DMS79 treated with DMSO at 0.1 percent for 48 hours (cell line): ENCODE data around the gene RHOBTB3.
A peak's percentile ranks its signal among the peaks of the same experiment; 100 is the strongest.

Experiments used
- DNase-seq: peaks from one replicate; lab custom pipeline; 2025; lab: John Stamatoyannopoulos, UW

The RHOBTB3 gene

DNA sequence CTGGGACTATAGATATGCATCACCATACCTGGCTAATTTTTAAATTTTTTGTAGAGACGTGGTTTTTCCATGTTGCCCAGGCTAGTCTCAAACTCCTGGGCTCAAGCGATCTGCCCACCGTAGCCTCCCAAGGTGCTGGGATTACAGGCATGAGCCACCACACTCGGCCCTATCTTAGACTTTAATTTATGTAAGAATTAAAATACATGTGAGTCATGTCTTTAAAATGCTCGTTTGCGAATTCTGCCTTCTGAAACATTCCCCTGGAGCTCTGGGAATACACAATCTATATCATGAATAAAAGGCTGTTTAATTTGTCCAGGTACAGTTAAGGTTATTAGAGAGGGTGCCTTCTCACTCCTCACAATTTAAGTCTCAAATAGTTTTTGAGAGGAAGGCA, 32.8 kb downstream of the RHOBTB3 start:
- DNase-seq: no peak

DNA sequence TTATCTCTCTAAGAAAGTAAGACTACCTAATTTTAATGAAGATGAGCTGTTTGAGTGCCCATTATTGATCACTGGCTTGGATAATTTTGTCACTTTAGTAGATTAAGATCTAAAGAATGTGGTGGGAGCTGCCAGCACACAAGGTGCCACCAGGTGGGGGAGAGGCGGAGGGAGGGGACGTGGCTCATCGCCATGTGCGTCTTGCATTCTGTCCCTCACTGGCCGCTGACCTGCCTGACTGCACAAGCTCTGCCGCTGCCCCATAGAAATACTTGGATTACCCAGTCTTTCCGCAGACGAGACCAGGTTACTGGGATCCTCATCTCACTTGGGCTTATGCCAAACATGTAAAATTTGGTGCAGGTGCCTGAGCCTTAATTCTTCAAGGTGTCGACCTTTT, 37.6 kb downstream of the RHOBTB3 start:
- no peak for DNase-seq

GRCh38 chr5:95770830-95771708, 39.9 kb downstream of the RHOBTB3 start:
- no peak for DNase-seq

DNA sequence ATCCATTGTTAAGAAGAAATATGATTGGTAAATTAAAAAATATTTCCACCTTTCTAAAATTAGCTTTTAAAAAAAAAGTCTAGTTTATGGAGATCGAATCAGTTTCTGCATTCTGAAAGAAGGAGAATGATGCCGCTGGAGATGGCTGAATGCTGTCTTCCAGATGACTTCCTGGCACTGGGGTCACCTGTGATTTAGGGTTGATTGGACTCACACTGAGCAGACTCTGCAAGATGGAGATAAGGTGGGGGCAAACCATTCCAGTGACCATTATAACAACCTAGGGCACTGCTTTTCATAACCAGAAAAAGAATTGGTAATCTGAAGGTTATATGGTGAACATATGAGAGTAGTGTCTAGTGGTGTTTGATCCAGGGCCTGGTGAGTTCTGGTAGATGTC, 40.8 kb downstream of the RHOBTB3 start:
- DNase-seq: no peak

GRCh38 chr5:95773335-95774059, 42.4 kb downstream of the RHOBTB3 start:
- DNase-seq: no peak

DNA sequence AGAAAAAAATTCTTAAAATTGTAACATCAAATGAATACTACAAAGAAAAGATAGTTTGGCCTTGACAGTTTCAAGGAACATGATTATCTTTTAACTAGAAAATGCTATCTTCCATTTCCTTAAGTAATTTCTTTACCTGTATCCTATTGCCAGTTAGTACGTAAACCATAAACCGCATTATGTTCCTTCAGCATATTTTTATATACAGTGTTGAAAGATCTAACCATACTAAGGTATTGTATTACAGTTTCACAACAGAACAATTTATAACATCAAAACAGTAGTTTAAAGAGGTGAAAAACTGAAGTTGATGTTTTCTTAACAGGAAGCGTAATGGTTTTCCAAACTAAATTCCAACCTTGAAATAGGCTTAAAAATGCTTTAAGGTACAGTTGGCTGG, 46.3 kb downstream of the RHOBTB3 start:
- DNase-seq: no peak

DNA sequence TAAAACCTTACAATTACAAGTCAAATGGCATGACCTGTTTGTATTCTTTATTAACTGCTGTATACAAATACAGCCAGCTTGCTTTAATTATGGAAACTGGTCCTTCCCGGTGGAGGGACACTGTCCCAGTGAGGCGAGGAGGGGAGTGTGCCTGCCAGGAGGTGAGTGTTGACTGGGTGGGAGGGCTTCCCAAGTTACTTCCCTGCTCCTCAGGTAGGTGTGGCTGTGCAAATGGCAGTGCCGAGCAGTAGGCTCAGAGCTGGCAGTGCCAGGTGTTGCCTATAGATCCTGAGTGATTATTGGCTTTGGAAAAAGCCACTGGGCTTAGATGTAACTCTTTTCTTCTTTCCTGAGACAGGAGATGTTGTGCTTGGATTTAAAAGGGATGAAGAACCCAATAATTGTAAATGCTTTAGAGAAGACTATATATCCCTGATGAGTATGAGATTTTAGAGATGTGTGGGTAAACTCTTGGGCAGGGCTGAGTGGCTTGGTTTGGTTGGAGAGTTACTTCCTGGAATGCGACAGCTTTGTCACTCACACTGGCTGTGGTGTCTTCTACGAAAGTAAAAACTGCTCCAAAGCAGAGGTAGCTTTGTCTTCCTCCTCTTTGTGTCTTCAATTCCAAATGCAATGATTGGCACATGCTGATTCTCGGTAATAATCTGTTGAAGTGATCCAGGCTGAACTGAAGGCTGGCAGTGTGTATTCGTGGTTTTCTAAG, 47.7 kb downstream of the RHOBTB3 start:
- no peak for DNase-seq

GRCh38 chr5:95779611-95780010, 48.5 kb downstream of the RHOBTB3 start:
- DNase-seq: no peak

- no peak for DNase-seq
These were observed 49.5 kb downstream of the RHOBTB3 start for GRCh38 chr5:95780597-95780996.

GRCh38 chr5:95781101-95781583, 50.0 kb downstream of the RHOBTB3 start:
- peak; percentile 16 for DNase-seq

- DNase-seq: no peak
These were observed 51.0 kb downstream of the RHOBTB3 start for GRCh38 chr5:95782181-95782580.

DNA sequence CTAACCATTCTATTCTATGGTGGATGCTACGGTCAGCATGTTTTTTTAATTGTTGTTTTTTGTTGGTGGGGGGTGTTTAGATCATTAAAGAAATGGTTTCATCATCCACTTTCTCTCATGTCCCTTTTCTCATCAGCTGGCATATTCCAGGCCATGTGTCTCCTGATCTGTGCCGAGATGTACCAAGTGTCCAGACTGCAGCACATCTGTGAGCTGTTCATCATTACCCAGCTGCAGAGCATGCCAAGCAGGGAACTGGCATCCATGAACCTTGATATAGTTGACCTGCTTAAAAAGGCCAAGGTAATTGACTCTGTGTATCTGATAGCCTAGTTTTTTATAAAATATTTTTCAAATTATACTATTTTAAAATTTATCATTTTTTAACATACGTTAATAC, 52.5 kb downstream of the RHOBTB3 start:
- DNase-seq: no peak

GRCh38 chr5:95784514-95785302, 53.6 kb downstream of the RHOBTB3 start:
- DNase-seq: no peak

- DNase-seq: no peak
These were observed 55.8 kb downstream of the RHOBTB3 start for GRCh38 chr5:95786821-95787418.

- DNase-seq: peak; percentile 37
These were observed 57.4 kb downstream of the RHOBTB3 start for GRCh38 chr5:95788493-95788892.

GRCh38 chr5:95791751-95792150, 60.6 kb downstream of the RHOBTB3 start:
- no peak for DNase-seq

- DNase-seq: no peak
These were observed 63.0 kb downstream of the RHOBTB3 start for GRCh38 chr5:95794070-95794516.

- DNase-seq: no peak
These were observed 66.2 kb downstream of the RHOBTB3 start for GRCh38 chr5:95797301-95797700.

- DNase-seq: no peak
These were observed 66.9 kb downstream of the RHOBTB3 start for GRCh38 chr5:95798048-95798447.

- DNase-seq: no peak
These were observed 67.4 kb downstream of the RHOBTB3 start for GRCh38 chr5:95798545-95798944.

DNA sequence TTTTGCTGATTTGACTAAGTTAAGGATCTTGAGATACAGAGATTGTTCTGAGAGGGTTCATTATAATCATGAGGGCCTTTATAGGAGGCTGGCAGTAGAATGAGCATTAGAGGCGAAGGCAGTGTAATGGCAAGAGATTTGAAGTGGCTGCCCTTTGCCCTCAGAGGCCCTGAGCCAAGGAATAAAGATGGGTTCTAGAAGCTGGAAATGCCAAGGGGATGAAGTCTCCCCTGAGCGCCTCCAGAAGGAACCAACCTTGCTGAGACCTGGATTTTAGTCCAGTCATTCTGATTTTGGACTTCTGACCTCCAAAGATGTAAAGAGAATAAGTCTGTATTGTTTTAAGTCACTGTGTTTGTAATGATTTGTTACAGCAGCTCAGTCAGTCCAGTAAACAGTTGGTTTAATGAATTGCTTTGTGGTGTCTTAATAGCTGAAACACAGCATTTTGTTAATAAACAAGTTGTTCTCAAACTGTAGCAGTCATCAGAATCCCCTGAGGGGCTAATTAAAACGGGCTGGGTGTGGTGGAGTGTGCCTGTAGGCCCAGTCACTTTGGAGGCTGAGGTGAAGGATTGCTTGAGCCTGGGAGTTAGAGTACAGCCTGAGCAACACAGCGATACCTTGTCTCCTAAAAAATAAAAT, 68.2 kb downstream of the RHOBTB3 start:
- DNase-seq: no peak
